Measurements from ENCODE around the gene OLFML2A.
A peak's percentile ranks its signal among the peaks of the same experiment; 100 is the strongest.

Gene OLFML2A

DNA sequence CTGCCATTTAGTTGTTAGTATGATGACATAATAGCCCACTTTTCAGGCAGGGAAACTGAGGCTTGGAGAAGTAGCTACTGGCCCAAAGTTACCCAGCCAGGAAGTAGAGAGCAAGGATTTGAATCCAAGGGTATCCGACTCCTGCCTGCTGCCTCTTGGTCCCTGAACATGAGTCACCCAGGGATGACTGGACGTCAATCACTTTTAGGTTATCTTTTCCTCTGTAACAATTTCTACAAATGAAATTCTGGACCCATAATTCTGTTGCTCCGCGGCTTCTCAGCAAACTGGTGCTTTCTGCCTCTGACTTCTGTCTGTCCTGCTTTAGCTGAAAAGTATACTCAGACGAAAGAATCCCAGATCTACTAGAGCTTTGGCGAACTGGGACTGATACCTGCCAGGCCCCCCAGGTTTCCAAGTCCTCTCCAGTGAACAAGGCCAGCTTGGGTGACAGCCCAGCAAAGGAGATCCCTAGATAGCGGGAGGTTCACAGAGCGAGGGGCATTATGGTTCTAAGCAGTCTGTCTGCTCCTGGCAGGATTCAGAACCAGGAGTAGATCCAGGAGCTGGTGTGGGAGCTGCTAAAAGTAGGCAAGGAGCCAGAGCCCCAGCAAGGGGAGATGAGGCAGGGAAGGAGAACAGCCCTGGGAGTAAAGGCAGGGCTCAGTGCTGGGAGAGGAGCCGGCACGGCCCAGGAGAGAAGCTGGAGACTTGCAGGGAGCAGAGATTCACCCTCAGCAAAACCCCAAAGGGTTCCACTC, 20.6 kb downstream of the OLFML2A start:
- no peak for DNase-seq (ENCODE audit: low read depth)

DNA sequence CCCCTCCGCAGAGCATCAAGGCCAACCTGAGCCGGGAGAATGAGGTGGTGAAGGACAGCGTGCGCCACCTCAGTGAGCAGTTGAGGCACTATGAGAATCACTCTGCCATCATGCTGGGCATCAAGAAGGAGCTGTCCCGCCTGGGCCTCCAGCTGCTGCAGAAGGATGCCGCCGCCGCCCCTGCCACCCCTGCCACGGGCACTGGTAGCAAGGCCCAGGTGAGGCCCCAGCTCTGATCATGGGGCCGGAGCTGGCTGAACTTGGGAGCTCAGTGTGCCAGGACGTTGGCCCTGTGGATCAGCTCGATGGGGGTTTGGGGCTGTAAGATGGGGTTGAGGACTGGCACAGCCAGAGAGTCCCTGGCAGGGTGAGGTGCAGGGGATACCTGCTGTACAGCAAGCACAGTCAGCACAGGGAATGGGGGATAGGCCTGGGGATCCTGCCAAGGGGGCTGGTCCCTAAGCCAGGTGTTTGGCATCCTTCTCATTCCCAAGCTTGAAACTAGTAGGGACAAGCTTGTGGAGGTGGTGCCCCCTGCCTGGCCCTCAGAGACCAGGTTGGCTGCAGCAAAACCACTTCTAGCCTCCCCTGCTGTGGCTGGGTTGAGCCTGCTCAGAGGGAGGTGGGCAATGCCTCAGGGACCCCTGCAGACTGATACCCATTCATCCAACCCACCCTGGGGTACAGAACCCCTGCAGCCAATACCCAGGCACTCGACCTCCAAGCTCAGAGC, 22.5 kb downstream of the OLFML2A start:
- no peak for DNase-seq (ENCODE audit: low read depth)

DNA sequence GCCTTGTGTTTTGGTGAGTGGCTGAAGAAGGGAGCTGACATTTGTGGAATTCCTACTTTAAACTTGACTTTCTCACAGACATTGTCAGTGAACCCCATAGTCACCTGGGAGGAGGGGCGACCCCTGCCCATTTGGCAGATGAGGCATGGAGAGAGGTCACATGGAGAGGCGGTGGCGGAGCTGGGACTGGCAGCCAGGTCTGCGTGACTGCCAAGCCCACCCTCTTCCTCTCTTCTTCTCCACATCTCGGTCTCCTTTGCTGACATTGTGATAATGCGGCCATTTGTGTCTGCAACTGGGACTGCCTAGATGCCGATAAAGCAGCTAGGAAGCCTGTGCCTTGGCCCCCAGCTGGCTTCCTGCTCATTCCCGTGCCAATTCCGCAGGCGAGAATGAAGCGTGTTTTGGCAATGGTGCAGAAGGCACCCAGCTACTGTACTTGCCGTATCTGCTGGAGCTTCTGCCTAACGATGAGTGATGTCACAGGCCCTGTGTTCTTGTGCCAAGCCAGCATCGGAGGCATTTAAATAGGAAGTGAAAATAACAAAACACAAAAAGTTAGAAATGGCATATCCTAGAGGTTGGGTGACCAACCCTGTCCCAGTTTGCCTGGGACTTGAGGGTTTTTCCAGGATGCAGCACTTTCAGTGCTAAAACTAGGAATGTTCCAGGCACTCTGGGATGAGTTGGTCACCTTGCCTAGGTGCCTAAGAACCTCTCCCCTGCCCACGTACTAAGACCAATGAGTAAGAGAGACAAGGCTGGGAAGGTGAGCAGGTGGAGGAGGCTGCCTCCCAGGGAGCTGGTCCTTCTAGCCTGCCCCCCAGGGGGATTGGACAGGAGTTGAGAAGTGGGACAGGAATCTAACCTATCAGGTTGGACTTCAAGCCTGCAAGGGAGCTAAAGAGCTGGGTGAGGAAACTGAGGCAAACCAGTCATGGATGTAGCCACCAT, 23.6 kb downstream of the OLFML2A start:
- no peak for DNase-seq (ENCODE audit: low read depth)

DNA sequence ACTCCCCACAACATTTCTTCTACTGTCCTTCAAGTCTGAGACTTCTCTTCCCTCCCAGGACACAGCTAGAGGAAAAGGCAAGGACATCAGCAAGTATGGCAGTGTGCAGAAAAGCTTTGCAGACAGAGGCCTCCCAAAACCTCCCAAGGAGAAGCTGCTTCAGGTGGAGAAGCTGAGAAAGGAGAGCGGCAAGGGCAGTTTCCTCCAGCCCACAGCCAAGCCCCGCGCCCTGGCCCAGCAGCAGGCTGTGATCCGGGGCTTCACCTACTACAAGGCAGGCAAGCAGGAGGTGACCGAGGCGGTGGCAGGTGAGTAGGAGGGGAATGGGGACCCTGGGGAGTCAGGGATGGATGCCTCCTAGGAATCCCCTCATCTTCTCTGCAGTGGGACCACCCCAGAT, 24.4 kb downstream of the OLFML2A start:
- no peak for DNase-seq (ENCODE audit: low read depth)

DNA sequence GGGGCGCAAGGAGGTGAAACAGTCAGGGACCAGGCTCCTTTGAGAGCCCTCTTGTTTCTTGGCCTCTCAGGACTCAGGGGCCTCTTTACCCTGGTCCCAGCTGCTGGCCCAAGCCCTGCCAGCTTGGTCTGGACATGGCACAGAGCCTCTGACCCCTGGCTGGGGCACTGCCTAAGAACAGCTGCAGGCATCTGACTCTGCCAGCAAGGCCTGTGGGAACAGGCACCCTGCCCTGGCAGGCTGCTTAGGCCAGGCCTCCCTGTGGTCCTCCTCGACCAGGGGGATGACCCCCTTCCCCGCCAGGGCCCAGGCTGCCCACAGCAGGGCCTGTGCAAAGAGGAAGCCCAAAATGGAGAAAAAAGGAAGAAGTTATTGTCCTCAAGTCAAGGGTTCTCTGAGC, 25.5 kb downstream of the OLFML2A start:
- DNase-seq (ENCODE audit: low read depth), result no peak

DNA sequence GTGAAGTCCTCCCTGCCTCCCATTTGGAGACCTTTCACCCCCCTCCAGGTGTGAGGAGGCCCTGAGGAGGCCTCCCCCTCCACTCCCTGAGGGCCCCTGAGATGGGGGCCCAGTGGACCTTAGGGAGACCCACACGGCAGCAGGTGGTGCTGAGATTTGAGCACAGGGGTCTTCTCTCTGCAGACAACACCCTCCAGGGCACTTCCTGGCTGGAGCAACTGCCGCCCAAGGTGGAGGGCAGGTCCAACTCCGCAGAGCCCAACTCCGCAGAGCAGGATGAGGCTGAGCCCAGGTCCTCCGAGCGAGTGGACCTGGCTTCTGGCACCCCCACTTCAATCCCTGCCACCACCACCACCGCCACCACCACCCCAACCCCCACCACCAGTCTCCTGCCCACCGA, 27.0 kb downstream of the OLFML2A start:
- no peak for DNase-seq (ENCODE audit: low read depth)

DNA sequence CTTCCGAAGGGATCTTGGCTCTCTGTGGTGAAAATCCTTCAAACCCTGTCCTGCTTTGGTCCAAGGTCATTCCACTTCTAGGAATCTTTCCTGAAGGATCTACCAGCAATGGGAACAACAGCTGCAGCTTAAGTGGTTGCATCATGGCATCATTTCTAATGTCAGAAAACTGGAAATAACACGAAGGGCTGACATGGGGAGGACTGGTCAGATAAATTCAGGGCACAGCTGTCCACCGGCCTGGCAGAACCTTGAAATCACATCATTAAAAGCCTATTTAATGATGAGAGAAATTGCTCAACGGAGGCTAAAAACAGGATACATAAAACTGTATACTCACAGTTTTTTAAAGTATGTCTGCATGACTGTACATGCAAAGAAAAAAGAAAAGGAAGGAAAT, 28.3 kb downstream of the OLFML2A start:
- no peak for DNase-seq (ENCODE audit: low read depth)

DNA sequence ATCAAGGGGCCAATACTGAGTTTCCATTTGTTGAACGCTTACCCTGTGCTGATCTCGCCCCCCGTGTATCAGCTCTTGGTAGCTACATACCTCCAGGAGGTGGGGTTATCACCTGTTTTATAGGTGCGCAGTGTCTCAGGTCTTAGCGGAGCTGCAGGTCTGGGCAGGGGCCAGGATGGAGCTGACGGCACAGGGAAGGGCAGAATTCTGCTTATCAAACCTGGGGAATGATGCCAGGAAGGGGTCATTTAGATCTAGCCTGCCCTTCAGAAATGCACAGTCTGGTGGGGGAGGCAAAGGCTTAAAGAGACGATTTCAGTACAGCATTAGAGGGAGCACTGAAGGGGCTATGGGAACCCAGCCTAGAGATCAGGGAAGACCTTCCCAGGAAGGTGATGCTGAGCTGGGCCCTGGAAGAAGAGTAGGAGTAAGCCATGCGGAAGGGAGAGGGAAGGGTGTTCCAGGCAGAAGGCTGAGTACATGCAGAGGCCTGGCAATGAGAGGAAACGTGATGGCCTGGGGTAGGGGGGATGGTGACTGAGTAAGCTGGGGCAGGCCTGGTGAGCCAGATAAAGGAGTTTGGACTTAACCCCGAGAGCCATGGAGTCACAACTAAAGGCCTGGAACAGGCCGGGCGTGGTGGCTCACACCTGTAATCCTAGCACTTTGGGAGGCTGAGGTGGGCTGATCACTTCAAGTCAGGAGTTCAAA, 31.5 kb downstream of the OLFML2A start:
- DNase-seq (ENCODE audit: low read depth), result no peak

DNA sequence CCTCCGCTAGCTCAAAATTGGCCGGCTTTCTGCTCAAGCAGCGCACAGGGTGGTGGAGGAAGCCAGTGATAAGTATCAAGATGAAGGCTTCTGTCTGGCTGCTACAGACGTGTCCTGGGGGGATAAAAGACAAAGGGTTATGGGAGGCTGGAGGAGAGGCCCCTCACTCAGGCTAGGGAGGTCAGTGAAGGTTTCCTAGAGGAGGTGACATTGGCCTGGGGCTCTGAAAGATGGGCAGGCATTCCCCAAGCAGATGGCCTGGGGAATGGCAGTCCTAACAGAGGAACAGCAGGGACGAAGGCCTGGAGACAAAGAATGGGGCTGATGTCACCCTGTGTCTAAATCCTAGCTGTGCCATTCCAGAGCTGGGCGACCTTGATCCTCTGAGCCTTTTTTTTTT, 32.3 kb downstream of the OLFML2A start:
- DNase-seq (ENCODE audit: low read depth), result no peak

DNA sequence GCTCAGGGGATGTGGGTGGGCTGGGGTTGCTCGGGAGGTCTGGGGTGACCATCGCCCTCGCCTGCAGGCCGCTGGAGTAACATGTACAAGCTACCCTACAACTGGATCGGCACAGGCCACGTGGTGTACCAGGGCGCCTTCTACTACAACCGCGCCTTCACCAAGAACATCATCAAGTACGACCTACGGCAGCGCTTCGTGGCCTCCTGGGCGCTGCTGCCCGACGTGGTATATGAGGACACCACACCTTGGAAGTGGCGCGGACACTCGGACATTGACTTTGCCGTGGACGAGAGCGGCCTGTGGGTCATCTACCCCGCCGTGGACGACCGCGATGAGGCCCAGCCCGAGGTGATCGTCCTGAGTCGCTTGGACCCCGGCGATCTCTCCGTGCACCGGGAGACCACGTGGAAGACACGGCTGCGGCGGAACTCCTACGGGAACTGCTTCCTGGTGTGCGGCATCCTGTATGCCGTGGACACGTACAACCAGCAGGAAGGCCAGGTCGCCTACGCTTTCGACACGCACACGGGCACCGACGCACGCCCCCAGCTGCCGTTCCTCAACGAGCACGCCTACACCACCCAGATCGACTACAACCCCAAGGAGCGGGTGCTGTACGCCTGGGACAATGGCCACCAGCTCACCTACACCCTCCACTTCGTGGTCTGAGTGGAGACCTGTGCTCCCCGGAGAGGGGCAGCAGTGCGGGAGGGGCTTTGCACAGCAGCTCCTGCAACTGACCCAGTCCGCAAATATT, 33.0 kb downstream of the OLFML2A start:
- DNase-seq (ENCODE audit: low read depth), result no peak

DNA sequence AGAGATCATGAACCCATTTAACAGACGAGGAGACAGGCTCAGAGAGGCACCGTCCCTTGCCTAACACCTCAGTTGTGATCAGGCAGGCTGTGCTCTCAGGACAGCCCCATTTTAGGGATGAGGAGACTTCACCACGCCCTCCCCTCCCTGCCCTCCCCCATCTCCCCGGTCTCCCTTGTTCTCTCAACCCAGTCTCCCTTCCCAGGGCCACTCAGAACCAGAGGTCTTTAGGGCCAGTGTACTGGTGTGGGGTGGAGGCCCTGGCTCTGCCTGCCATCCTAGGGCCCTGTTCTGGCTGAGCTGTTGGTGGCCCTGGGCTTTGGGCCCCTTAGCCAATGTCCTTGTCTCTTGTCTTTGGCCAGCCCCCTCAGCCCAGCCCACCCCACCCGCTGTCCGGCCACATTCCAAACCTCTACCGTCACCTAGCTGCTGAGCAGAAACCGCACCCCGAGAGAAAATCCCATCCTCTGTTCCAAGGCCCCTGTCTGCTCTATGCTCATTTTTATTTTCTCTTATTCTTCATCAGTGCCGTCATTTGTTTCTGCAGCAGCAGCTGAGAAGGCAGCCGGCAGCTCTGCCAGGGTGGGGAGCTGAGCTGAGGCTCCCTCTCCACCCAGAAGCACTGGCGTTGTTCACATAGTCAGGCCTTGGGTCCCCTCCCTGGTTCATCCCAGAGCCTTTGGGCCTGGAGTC, 33.9 kb downstream of the OLFML2A start:
- no peak for DNase-seq (ENCODE audit: low read depth)

DNA sequence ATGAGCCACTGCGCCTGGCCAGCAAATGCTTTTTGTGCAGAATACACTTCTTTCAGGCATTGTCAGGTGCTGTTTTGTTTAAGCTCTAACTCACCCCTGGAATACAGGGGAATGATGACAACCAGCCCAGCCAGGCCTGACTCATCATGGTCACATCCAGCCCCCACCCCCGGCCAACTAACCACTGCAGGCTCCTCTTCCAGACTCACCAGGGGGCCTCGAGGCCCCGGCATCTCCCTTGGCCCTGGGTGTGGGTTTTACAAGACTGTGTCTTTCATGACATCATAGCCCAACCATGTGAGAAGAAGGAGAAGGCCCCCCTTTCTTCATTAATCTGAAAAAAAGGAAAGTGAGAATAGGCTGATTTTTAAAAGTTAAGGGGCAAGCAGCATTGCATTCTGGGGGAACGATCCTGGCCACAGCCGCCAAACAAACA, 35.5 kb downstream of the OLFML2A start:
- peak; percentile 83 for DNase-seq (ENCODE audit: low read depth)

DNA sequence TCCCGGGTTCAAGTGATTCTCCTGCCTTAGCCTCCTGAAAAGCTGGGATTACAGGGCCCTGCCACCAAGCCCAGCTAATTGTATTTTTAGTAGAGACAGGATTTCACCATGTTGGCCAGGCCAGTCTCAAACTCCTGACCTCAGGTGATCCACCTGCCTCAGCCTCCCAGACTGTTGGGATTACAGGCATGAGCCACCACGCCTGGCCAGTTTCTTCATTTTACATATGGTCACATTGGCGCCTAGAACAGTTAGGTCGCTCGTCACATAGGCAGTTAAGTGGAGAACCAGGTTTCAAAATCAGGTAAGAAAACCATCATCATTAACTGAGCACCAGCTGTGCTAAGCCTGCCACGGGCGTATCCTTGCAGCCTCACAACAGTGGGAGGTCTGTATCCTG, 36.1 kb downstream of the OLFML2A start:
- no peak for DNase-seq (ENCODE audit: low read depth)

DNA sequence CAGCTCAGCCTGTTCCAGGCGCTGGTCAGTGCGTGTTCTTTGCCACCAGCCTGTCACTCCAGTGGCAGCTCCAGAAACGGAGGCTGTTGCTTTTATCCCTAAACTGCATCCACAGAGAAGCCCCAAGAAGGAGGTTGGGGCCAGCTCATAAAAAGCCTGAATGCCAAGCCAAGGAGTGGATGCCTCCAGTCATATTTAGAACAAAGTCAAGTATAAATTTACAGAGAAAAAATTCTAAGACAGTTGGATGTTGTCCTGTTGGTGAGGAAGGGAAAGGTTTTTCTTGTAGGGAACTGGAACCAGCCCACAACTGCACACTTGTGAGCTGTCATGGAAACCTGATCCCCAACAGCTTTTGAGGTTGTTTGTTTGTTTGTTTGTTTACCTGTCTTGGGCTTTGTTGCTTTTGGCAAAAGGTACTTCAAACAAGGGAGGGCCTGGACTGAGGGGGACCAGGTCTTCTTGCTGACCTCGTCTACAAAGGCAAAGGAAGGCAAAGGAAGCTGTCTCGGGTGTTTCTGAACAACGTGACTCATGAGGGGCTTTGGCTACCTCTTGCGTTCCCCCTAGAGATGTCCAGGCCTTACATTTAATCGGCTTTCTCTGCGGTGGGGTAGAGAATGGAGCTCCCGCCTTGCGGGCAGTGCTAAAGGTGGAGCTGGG, 36.7 kb downstream of the OLFML2A start:
- DNase-seq (ENCODE audit: low read depth), result no peak

DNA sequence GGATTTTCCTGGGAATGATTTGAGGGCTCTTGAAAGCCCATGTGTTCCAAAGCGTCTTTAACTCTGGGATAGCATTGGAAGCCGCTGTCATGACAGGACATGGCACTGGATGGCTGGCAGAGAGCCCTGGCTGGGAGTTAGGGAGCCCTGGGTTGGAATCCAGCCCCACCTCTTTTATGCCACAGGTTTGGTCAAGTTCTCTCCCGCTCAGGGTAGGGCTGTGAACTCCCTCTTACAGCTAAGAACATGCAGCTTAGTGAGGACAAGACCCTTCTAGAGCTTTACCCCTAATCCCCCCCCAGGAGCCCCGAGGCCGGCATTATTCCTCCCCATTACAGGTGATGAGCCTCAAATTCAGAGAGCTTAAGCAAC, 37.2 kb downstream of the OLFML2A start:
- DNase-seq (ENCODE audit: low read depth), result no peak

DNA sequence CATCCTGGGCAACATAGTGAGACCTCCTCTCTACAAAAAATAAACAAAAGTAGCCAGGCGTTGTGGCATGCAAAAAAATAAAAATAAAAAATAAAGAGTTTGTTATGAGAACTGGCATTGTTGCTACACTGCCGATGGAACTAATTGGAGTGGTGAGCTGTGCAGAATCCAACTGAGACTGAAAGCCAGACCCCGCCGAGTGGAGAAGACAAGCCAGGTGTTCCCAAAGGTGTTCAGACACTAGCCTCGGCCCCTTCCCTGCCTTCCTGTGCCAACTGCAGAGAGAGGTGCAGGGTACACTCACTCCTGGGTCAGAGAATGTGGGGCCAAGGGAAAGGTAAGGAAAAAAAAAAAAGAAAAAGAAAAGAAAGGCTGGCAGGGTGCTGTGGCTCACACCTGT, 38.7 kb downstream of the OLFML2A start:
- DNase-seq (ENCODE audit: low read depth), result no peak

DNA sequence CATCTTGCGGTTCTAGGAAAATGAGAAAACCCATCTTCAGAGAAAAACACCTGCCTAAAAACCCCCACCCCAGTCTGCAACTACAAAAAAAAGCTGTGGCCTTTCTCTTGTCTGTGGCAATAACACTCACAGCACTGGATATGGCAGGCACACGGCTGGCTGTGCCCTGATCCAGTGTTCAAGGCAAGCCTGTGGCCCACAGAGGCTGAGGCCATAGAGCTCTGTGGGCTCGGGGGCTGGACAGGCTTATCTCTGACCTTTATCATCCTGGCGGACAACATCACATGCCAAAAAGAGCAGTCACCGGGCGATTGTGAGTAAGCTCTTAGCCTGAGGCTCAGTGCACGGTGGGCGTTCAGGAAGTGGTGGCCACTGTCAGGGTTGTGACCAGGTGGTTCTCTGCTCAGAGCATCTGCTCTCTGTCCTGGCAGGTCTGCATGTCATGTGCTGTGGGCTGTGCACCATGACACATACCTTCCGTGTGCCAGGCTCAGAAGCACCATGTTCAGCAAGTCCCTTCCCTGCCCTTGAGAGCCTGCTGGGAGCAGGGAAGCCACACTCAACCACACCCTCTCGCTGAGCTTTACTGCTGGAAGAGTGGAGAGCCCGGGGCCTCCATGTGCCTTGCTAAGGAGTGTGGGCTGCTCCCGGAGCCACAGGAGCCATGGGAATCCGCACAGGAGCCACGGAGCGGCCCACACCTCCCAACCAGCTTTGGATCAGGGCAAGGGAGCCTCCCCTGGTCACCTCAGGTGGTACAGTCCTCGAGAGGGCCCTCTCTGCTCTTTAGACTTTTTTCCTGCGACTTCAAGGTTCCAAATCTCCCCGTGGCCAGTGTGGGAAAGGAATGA, 41.7 kb downstream of the OLFML2A start:
- no peak for DNase-seq (ENCODE audit: low read depth)

DNA sequence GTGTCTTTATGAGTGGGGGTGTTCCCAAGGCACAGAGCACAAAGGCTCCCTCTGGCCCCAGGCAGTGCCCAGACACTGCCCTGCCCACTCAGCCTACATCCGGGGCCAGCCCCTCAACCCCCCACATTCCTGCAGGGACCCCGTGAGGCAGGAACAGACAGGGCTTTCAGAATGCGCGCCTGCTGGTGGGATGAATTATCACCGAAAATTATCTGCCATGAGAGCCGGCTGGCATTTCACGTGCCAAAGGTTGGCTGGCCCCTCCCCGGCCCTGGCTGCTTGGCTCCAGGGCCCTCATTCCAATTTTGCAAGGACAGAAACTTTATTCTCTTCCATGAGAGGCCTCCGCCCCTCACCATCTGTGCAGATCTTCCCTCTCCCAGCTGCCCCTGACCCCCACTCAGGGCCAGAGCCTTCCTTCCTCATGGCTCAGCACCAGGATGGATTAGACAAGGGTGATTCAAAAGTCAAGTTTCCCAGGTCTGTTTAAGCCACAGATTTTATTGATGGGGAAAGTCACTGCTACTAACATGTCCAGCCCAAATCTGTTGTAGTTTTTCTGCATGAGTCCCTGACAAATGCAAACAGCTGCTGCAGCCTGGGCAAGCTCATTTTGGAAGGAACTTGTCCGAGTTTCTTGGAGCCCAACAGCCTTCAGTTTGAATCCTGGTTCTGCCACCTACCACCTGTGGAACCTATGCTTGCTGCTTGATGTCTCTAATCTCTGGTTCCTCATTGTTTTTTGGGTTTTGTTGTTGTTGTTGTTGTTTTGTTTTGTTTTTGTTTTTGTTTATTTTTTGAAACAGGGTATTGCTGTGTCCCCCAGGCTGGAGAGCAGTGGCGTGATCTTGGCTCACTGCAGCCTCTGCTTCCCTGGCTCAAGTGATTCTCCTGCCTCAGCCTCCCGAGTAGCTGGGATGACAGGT, 44.0 kb downstream of the OLFML2A start:
- no peak for DNase-seq (ENCODE audit: low read depth)
